GM18868 (cell line): Measurements from ENCODE around the gene FCGR2B.
A peak's percentile ranks its signal among the peaks of the same experiment; 100 is the strongest.
"Not testable (repeated sequence)": the region's sequence is repeated elsewhere in the genome, so short reads cannot be mapped to it uniquely, and the experiment has no call there.

Experiments
- ATAC-seq: cut with Tn5 transposase; IDR thresholded peaks from one replicate; pipeline ENCODE4 v1.9.1; 2021; ENCODE audit warnings: mild to moderate bottlenecking, moderate library complexity; ENCODE audit not compliant: unreplicated experiment

The FCGR2B gene

GRCh38 chr1:161644855-161645254 lies 18.1 kb upstream of the FCGR2B start:
- not testable (repeated sequence) for ATAC-seq

GRCh38 chr1:161647507-161648360 lies 15.2 kb upstream of the FCGR2B start:
- ATAC-seq = not testable (repeated sequence)

- not testable (repeated sequence) for ATAC-seq
Measured at GRCh38 chr1:161653541-161653940, 9.4 kb upstream of the FCGR2B start.

GRCh38 chr1:161653971-161654370 lies 9.0 kb upstream of the FCGR2B start:
- ATAC-seq = not testable (repeated sequence)

GRCh38 chr1:161658524-161658923 lies 4.4 kb upstream of the FCGR2B start:
- not testable (repeated sequence) for ATAC-seq

- ATAC-seq = not testable (repeated sequence)
Measured at GRCh38 chr1:161661660-161662311, 1.2 kb upstream of the FCGR2B start.

GRCh38 chr1:161663569-161663968 lies 626 bp downstream of the FCGR2B start:
- ATAC-seq = peak; percentile 5

GRCh38 chr1:161664689-161665088 lies 1.7 kb downstream of the FCGR2B start:
- not testable (repeated sequence) for ATAC-seq

GRCh38 chr1:161671045-161672020 lies 8.4 kb downstream of the FCGR2B start:
- ATAC-seq = not testable (repeated sequence)

- not testable (repeated sequence) for ATAC-seq
Measured at GRCh38 chr1:161673437-161673836, 10.5 kb downstream of the FCGR2B start.

- not testable (repeated sequence) for ATAC-seq
Measured at GRCh38 chr1:161674447-161674846, 11.5 kb downstream of the FCGR2B start.

GRCh38 chr1:161674908-161675307 lies 12.0 kb downstream of the FCGR2B start:
- not testable (repeated sequence) for ATAC-seq

- ATAC-seq = no peak
Measured at GRCh38 chr1:161676441-161676840, 13.5 kb downstream of the FCGR2B start.

GRCh38 chr1:161676958-161677689 lies 14.2 kb downstream of the FCGR2B start:
- no peak for ATAC-seq

GRCh38 chr1:161678500-161678899 lies 15.6 kb downstream of the FCGR2B start:
- no peak for ATAC-seq

- no peak for ATAC-seq
Measured at GRCh38 chr1:161681879-161682278, 18.9 kb downstream of the FCGR2B start.

- ATAC-seq = no peak
Measured at GRCh38 chr1:161688946-161689345, 26.0 kb downstream of the FCGR2B start.

- no peak for ATAC-seq
Measured at GRCh38 chr1:161691846-161692245, 28.9 kb downstream of the FCGR2B start.

GRCh38 chr1:161693020-161693712 lies 30.2 kb downstream of the FCGR2B start:
- not testable (repeated sequence) for ATAC-seq

- not testable (repeated sequence) for ATAC-seq
Measured at GRCh38 chr1:161698302-161698701, 35.4 kb downstream of the FCGR2B start.
